GM21825 (cell line): ENCODE results near the gene HOXD10.

Source experiments
- ATAC-seq: cut with Tn5 transposase; IDR thresholded peaks from one replicate; pipeline ENCODE4 v1.9.1; 2021; ENCODE audit warnings: mild to moderate bottlenecking, moderate library complexity; ENCODE audit not compliant: unreplicated experiment

HOXD10 gene

GRCh38 chr2:176160986-176161824 lies 44.6 kb downstream of the HOXD10 start:
- no peak for ATAC-seq

- ATAC-seq = no peak
Observed at GRCh38 chr2:176161825-176162626, 45.4 kb downstream of the HOXD10 start.

- no peak for ATAC-seq
Observed at GRCh38 chr2:176162911-176163671, 46.5 kb downstream of the HOXD10 start.

GRCh38 chr2:176163672-176164056 lies 47.1 kb downstream of the HOXD10 start:
- ATAC-seq = no peak

- ATAC-seq = no peak
Observed at GRCh38 chr2:176164201-176164600, 47.6 kb downstream of the HOXD10 start.

- no peak for ATAC-seq
Observed at GRCh38 chr2:176164611-176165369, 48.2 kb downstream of the HOXD10 start.

- ATAC-seq = no peak
Observed at GRCh38 chr2:176165370-176166050, 48.9 kb downstream of the HOXD10 start.

GRCh38 chr2:176166272-176166671 lies 49.7 kb downstream of the HOXD10 start:
- ATAC-seq = no peak

- no peak for ATAC-seq
Observed at GRCh38 chr2:176167398-176167797, 50.8 kb downstream of the HOXD10 start.

GRCh38 chr2:176169181-176169580 lies 52.6 kb downstream of the HOXD10 start:
- ATAC-seq = no peak
